H1 (cell line): ENCODE data around the gene TEAD4.

Source experiments
- ASH2L ChIP-seq: fragments of 200-600, 300-600 bp; sonication (generic); IDR thresholded peaks from one replicate; pipeline ENCODE4 v1.7.1; 2017; ENCODE audit warnings: low read length
- CHD2 ChIP-seq: IDR thresholded peaks from 2 replicates; pipeline ENCODE4 v1.6.1; 2012; ENCODE audit warnings: low read length, improper control_type of control experiment
- JUN ChIP-seq: IDR thresholded peaks from 2 replicates; pipeline ENCODE4 v1.6.1; 2011; ENCODE audit warnings: low read depth, mild to moderate bottlenecking, improper control_type of control experiment, low read length
- TF ChIP-seq, protein P1 (sequence below), 3 experiments: IDR thresholded peaks; 1 replicate in 2 of 3; 2 replicates in 1 of 3; pipeline versions ENCODE4 v1.5.1 to v1.6.1; 2011; ENCODE audit warnings: low read length in 3 of 3, mild to moderate bottlenecking in 3 of 3, inconsistent platforms in 2 of 3, low read depth in 1 of 3, moderate library complexity in 1 of 3; ENCODE audit not compliant: insufficient read depth in 1 of 3; ENCODE audit errors: control extremely low read depth in 1 of 3

DNA sequence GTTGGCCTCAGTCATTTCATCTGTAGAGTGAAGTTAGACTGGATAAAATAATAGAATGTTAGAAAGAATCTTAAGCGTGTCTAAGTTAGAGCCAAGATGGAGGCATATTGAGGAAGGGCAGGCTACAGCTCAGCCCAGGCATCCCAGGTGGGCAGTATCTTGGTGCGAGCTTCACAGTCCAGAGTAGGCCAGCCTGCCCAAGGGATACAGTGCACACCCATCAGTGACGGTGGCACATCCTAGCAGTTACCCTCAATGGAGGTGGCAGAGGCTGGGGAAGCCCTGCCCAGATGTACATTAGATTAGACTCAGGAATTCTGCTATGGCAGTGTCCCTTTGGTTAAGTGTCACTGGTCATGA lies 47.0 kb upstream of the TEAD4 start:
- TF ChIP-seq, protein P1, sequence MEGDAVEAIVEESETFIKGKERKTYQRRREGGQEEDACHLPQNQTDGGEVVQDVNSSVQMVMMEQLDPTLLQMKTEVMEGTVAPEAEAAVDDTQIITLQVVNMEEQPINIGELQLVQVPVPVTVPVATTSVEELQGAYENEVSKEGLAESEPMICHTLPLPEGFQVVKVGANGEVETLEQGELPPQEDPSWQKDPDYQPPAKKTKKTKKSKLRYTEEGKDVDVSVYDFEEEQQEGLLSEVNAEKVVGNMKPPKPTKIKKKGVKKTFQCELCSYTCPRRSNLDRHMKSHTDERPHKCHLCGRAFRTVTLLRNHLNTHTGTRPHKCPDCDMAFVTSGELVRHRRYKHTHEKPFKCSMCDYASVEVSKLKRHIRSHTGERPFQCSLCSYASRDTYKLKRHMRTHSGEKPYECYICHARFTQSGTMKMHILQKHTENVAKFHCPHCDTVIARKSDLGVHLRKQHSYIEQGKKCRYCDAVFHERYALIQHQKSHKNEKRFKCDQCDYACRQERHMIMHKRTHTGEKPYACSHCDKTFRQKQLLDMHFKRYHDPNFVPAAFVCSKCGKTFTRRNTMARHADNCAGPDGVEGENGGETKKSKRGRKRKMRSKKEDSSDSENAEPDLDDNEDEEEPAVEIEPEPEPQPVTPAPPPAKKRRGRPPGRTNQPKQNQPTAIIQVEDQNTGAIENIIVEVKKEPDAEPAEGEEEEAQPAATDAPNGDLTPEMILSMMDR (IDR thresholded peaks at IDR 0.05; ENCODE audit: control extremely low read depth in 1 of 3, insufficient read depth in 1 of 3, low read depth in 1 of 3, low read length in 3 of 3): no peak
- TF ChIP-seq ASH2L (no peak), JUN (no peak), CHD2 (no peak)
